ENCODE data around the gene SEMA5A. TPM values are rescaled to one million over a fixed set of nuclear protein-coding genes. Genes with fewer than 3 reads are reported as not detected.

Gene SEMA5A
- total RNA-seq, 1 donor from 2014 or later, result 13.8 TPM

GRCh38 chr5:9454012-9454481 lies 91.8 kb downstream of the SEMA5A start:
- H3K27ac Mint-ChIP-seq (ENCODE audit: unreplicated experiment), result peak overlapping the region; percentile 58
- no peak for FAIRE-seq

GRCh38 chr5:9453480-9454011 lies 92.3 kb downstream of the SEMA5A start:
- Histone ChIP-seq H3K4me2 (ENCODE audit: low read length) (no peak overlapping the region), H3K27ac (ENCODE audit: low read depth, low read length) (no peak overlapping the region), H3K79me2 (ENCODE audit: insufficient read depth, low read length) (peaks cover 2% of the 10 kb centered on the region), H4K20me1 (ENCODE audit: insufficient read depth, low read length) (peaks cover 38% of the 10 kb centered on the region), H3K27me3 (ENCODE audit: insufficient read depth, low read length) (peaks cover 24% of the 10 kb centered on the region), H3K9me3 (ENCODE audit: insufficient read depth, low read depth, low read length) (no peaks in the 10 kb centered on the region), H3K4me3 (ENCODE audit: insufficient read depth, low read depth, low read length) (no peak overlapping the region), H2AFZ (ENCODE audit: low read depth, low read length) (no peak overlapping the region), H3K4me1 (ENCODE audit: insufficient read depth, low read length) (peaks cover 18% of the 10 kb centered on the region), H3K9ac (ENCODE audit: low read length) (no peak overlapping the region), H3K36me3 (ENCODE audit: insufficient read depth, low read length) (no peaks in the 10 kb centered on the region)
- no peaks in the 10 kb centered on the region for H3K9me3 Mint-ChIP-seq (ENCODE audit: unreplicated experiment)
- TF ChIP-seq CTCF (IDR thresholded peaks at IDR 0.05; ENCODE audit: insufficient read depth, low read depth, low read length) (no peak), EZH2 (IDR thresholded peaks at IDR 0.05; ENCODE audit: insufficient read depth, low read length) (no peak)
- no peak overlapping the region for H3K4me3 Mint-ChIP-seq (ENCODE audit: unreplicated experiment)
- no peaks in the 10 kb centered on the region for H3K36me3 Mint-ChIP-seq (ENCODE audit: low read depth, unreplicated experiment)
- H3K4me1 Mint-ChIP-seq (ENCODE audit: low read depth, unreplicated experiment), result peaks cover 44% of the 10 kb centered on the region
- peaks cover 2% of the 10 kb centered on the region for H3K27me3 Mint-ChIP-seq (ENCODE audit: low read depth, unreplicated experiment)
- H3K27ac Mint-ChIP-seq (ENCODE audit: unreplicated experiment), result no peak overlapping the region
- DNase-seq (ENCODE audit: low read depth) (no peak), FAIRE-seq (no peak)

More at GRCh38 chr5:9454012-9454481, 91.8 kb downstream of the SEMA5A start:
- H4K20me1 ChIP-seq (ENCODE audit: insufficient read depth, low read length), result peaks cover 38% of the 10 kb centered on the region
- peak; percentile 32 for DNase-seq (ENCODE audit: low read depth)
- peaks cover 24% of the 10 kb centered on the region for H3K27me3 ChIP-seq (ENCODE audit: insufficient read depth, low read length)
- Mint-ChIP-seq H3K4me3 (ENCODE audit: unreplicated experiment) (no peak overlapping the region), H3K9me3 (ENCODE audit: unreplicated experiment) (no peaks in the 10 kb centered on the region), H3K36me3 (ENCODE audit: low read depth, unreplicated experiment) (no peaks in the 10 kb centered on the region), H3K4me1 (ENCODE audit: low read depth, unreplicated experiment) (peaks cover 44% of the 10 kb centered on the region), H3K27me3 (ENCODE audit: low read depth, unreplicated experiment) (peaks cover 2% of the 10 kb centered on the region)
- no peaks in the 10 kb centered on the region for H3K36me3 ChIP-seq (ENCODE audit: insufficient read depth, low read length)
- no peak overlapping the region for H3K27ac ChIP-seq (ENCODE audit: low read depth, low read length)
- no peak overlapping the region for H3K4me2 ChIP-seq (ENCODE audit: low read length)
- no peak overlapping the region for H3K9ac ChIP-seq (ENCODE audit: low read length)
- TF ChIP-seq CTCF (IDR thresholded peaks at IDR 0.05; ENCODE audit: insufficient read depth, low read depth, low read length), result no peak
- TF ChIP-seq EZH2 (IDR thresholded peaks at IDR 0.05; ENCODE audit: insufficient read depth, low read length), result no peak
- H3K9me3 ChIP-seq (ENCODE audit: insufficient read depth, low read depth, low read length), result no peaks in the 10 kb centered on the region
- H3K79me2 ChIP-seq (ENCODE audit: insufficient read depth, low read length), result no peaks in the 10 kb centered on the region
- no peak overlapping the region for H2AFZ ChIP-seq (ENCODE audit: low read depth, low read length)
- H3K4me3 ChIP-seq (ENCODE audit: insufficient read depth, low read depth, low read length), result no peak overlapping the region
- peaks cover 18% of the 10 kb centered on the region for H3K4me1 ChIP-seq (ENCODE audit: insufficient read depth, low read length)

GRCh38 chr5:9452181-9452580 lies 93.7 kb downstream of the SEMA5A start:
- no peaks in the 10 kb centered on the region for H3K9me3 Mint-ChIP-seq (ENCODE audit: unreplicated experiment)
- Histone ChIP-seq H3K9me3 (ENCODE audit: insufficient read depth, low read depth, low read length) (no peaks in the 10 kb centered on the region), H3K4me3 (ENCODE audit: insufficient read depth, low read depth, low read length) (no peak overlapping the region), H3K9ac (ENCODE audit: low read length) (no peak overlapping the region), H3K4me2 (ENCODE audit: low read length) (no peak overlapping the region), H3K4me1 (ENCODE audit: insufficient read depth, low read length) (peaks cover 18% of the 10 kb centered on the region), H3K79me2 (ENCODE audit: insufficient read depth, low read length) (peaks cover 3% of the 10 kb centered on the region), H3K36me3 (ENCODE audit: insufficient read depth, low read length) (no peaks in the 10 kb centered on the region), H2AFZ (ENCODE audit: low read depth, low read length) (no peak overlapping the region), H3K27me3 (ENCODE audit: insufficient read depth, low read length) (peaks cover 24% of the 10 kb centered on the region), H3K27ac (ENCODE audit: low read depth, low read length) (no peak overlapping the region), H4K20me1 (ENCODE audit: insufficient read depth, low read length) (peaks cover 37% of the 10 kb centered on the region)
- FAIRE-seq (no peak), DNase-seq (ENCODE audit: low read depth) (no peak)
- H3K27me3 Mint-ChIP-seq (ENCODE audit: low read depth, unreplicated experiment), result peaks cover 2% of the 10 kb centered on the region
- no peak for TF ChIP-seq EZH2 (IDR thresholded peaks at IDR 0.05; ENCODE audit: insufficient read depth, low read length)
- no peak for TF ChIP-seq CTCF (IDR thresholded peaks at IDR 0.05; ENCODE audit: insufficient read depth, low read depth, low read length)
- no peaks in the 10 kb centered on the region for H3K36me3 Mint-ChIP-seq (ENCODE audit: low read depth, unreplicated experiment)
- H3K4me3 Mint-ChIP-seq (ENCODE audit: unreplicated experiment), result peak overlapping the region; percentile 10
- H3K27ac Mint-ChIP-seq (ENCODE audit: unreplicated experiment), result no peak overlapping the region
- peaks cover 47% of the 10 kb centered on the region for H3K4me1 Mint-ChIP-seq (ENCODE audit: low read depth, unreplicated experiment)

Data from astrocyte (in vitro differentiated cells and primary cell).